Measurements from ENCODE around the gene NPEPL1.
A peak's percentile ranks its signal among the peaks of the same experiment; 100 is the strongest.

The NPEPL1 gene

GRCh38 chr20:58657986-58658385 is 34.6 kb upstream of the NPEPL1 start:
- DNase-seq: no peak

DNA sequence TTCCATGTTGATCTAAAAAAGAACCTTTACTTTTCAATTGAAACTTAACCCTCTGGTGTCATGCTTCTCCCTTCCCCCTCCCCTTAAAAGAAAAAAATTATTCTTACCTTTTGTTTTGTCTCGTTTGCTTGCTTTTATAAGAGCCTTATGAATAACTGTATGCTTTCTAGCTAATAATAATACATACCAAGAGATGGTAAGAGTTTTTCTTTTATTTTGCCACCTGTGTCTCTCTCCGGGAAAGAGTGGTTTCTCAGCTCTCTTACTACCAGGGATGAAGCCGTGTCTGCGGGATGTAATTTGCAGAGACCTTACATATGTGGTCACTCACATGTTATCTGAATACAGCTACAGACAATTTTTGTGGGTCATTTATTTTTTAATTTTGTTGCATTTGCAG is 33.8 kb upstream of the NPEPL1 start:
- DNase-seq: no peak

- DNase-seq: no peak
Observed at GRCh38 chr20:58659841-58660240, 32.8 kb upstream of the NPEPL1 start.

DNA sequence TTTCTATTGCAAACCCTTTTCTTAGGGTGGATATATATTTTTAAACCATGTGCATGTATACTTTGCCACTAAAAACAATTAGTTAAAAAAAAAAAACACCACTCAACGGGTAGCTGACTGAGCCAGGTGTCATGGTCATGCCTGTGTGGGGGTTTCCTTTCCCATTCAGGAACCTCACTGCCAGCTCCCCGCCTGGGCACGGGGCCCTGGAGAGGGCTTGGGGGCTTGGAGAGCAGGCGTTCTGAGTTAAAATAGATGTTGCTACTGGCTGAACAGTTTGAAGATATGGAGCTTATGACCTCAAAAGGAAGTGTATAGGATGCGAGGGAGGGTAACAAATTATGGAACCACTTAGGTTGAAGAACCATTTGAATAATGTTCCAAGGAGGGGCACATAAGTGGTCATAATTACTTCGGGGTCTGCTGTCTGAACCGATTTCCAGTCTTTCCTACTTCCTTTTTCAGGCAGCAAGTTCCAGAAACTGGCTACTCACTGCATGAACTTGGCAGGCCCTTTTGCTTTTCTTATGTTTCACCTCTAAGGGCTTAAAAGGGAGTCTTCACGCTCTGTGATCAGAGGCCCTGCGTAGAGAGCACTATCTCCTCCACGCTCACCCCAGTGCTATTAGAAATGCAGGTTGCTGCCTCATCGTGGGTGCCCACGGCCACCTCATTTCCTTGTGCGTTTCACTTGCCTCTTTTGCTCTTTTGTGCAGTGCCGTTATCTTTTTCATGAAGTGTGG is 31.6 kb upstream of the NPEPL1 start:
- peak; percentile 50 for DNase-seq

- DNase-seq: no peak
Observed at GRCh38 chr20:58661598-58662473, 30.8 kb upstream of the NPEPL1 start.

GRCh38 chr20:58664331-58664730 is 28.3 kb upstream of the NPEPL1 start:
- DNase-seq: no peak

- DNase-seq: no peak
Observed at GRCh38 chr20:58664883-58665282, 27.7 kb upstream of the NPEPL1 start.

DNA sequence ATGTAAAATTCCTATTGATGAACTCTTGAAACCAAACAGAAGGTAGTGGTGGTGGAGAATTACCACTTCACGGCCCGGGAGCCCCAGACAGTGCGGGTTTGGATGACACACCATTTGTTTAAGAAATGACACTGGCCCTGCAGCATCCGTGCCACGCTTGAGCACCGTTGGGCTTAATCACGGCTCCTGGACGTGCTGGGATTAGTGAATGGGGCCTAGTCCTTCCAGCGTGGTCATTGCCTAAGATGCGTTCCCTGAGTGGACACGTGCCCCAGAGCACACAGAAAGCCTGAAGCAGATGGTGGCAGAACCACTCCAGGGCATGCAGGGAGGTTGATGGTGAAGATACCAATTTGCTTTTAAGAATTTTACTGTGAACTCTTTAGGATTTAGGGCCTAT is 27.0 kb upstream of the NPEPL1 start:
- DNase-seq: no peak

GRCh38 chr20:58666702-58667101 is 25.9 kb upstream of the NPEPL1 start:
- no peak for DNase-seq

DNA sequence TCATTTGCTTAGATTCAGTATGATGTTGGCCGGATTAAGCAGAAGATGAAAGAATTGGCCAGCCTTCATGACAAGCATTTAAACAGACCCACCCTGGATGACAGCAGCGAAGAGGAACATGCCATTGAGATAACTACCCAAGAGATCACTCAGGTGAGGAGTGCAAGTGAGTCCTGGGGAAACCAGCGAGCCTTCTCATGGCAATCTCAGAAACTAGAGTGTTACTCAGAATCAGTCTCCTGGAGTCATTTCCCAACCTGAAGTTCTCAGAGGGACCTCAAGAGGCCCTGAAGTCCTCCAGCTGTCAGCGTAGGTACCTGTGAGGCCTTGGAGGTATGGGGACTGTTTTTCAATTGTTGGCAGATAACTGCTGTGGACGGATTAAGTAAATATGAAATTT is 24.6 kb upstream of the NPEPL1 start:
- DNase-seq: no peak

- no peak for DNase-seq
Observed at GRCh38 chr20:58668901-58669286, 23.7 kb upstream of the NPEPL1 start.

DNA sequence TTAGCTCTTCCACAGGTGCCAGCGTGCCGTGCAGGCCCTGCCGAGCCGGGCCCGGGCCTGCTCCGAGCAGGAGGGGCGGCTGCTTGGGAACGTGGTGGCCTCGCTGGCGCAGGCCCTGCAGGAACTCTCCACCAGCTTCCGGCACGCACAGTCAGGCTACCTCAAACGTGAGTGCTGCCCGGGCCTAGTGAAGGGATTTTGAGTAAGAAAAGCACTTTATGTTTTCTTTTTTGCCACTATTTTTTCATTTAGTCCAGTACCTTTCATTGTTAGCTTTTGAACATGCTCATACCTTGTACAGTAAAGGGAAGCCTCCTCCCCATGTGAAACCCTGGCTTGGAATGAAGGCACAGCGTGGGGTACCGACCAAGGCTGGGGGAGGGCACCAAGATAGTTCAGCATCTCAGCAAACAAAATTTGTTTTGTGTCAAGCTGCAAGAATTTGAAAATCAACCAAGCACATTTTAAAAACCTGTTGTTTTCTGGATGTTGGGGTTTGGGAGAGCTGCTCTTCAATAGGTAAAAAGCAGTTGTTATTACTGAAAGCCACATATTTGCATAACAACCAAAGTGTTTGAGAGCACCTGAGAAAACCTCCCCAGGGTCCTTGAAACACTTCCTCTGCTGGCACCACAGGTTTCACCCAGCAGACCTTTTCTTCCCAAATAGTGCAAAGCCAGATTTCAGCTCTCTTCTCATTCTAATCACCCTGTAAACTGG is 23.2 kb upstream of the NPEPL1 start:
- no peak for DNase-seq

DNA sequence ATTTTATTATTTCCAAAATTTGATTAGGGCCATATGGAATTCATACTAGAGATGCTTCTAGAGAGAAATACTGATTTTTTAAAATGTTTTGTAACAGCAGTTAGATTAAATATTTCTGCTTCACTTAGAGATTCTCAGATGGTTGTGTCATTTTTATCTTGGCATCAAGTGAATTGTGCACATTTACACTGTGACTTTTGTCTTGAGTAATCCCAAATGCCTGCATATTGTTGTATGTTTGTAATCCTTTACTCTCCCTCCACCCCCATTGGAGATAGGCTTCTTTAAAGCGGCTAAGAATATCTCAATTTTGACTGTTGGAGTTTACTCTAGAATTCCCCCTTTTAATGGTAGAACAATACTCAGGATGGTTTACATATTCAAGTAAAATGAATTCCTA is 22.5 kb upstream of the NPEPL1 start:
- DNase-seq: no peak

DNA sequence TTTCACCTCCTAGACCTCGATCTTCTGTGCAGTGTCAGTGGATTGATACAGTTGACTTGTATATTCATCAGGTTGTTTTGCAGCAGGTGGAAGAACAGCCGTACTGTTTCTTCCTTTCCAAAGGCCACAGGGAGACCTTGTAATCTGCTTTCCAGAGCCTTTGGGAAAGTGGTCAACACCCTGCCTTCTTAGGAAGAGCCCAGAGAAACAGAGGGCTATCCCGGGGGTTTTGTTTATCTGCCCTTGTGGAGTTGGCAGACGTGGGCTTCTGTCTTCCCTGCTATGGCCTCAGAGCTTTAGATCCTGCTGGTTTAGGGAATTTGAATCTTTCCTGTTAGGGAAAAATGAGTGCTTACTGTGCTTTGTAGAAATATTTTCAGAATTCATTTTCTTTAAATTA is 21.9 kb upstream of the NPEPL1 start:
- no peak for DNase-seq

DNA sequence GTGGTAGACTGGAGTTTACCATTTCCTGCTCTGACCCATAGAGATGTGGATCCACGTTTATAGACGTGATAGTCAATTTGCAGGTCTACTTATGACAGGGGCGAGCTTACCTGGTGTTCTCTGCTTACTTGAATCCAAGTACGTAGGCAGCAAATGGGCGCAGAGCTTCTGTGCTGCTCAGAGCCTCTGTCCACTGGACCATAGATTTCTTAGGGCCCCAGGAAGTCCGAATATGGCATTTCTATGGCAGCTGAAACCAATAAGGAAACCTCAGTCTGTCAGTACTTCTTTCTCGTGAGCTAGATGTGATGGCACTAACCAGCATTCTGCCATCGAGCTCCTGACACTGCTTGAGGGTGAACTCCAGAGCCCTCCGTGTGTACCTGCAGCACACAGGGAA is 19.5 kb upstream of the NPEPL1 start:
- no peak for DNase-seq

DNA sequence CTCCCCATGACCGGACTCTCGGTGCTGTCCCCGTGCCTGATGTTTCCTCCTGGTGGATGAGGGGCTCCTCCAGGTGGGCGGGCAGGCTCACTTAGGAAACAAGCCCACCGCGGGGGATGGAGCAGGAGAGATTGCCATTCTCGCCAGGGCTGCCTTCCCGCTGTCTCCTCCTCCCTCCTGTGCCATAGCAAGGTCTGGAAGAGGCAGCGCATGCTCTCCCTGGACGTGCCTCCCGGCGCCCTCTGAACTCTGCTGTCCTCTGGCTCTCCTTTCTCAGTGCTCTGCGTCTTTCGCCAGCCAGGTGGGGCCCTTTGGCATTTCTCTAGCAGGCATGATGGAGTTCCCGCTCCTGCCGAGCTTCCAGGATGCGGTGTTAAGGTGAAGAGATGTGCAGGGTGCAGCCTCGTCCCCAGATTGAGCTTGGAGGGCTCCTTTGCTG is 17.4 kb upstream of the NPEPL1 start:
- no peak for DNase-seq

DNA sequence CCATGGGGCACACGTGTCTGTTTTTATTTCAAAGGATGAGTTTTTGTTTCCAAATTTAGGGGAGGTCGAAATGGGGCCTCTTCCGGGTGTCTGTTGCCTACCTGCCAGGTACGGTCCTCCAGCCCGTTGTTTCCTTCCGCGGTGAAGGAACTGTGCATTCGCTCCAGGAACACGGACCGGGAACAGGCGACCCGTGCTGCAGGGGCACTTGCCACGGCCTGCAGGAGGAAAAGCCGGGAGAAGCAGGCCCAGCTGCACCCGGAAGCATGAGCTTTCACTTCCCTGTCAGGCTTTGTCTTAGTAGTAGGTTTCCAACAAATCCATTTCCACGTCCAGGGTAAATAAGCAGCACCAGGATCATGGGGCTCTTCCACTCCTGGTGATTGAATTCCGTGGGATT is 17.0 kb upstream of the NPEPL1 start:
- DNase-seq: no peak

DNA sequence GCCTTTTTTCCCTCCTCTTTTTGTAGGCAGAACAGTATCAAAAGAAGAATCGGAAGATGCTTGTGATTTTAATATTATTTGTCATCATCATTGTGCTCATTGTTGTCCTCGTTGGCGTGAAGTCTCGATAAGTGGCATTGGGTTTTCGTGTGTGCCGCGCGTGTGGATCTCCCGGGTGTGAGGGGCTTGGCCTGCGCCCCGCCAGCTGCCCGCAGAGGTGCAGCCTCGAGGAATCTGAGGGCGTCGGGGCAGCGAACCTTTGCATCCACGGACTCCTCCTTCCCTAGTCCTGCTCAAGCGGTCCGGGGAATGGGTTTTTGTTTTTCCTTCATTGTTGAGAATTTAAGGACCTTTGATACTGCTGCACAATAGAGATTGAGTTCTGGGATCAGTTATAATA is 16.4 kb upstream of the NPEPL1 start:
- DNase-seq: no peak

DNA sequence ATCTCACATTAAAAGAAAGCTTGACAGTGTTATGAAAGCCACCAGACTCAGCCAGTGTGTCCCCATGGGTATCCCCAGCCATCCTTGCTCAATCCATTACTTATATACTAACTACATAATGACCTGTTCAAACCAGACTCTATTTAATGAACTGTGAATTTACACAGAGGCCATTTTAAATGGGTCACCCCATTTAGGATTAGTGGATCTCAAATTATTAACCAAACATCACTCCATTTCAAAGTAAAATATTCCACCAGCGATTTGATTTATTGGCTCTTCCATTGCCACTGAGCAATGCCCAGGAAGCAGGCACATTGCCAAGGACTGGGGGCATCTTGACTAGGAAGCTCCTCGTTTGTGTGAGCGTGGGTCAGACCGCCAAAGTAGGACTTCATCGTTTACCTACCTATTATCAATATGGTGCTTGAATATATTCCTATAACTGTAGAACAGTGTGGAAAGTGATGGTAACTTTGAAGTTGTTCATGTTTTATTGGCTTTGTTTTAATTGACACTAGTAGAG is 15.5 kb upstream of the NPEPL1 start:
- no peak for DNase-seq

DNA sequence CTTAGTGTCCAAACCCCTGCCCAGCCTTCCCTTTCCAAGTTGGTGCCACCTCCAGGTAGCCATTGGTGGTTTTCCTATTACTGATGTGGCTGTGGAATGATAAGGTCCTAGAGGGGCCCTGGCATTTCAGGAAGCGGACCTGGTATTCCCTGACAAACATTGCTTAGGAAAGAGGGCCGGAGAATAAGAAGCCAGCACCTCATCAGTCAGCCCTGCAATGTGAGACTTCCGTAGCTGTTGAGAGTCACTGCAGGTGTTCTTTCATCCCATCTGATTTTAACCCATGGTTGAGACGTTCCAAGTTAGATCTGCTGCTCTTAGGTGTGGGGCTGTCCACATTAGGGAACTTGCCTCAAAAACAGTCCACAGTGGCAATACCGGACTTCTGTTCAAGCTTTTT is 14.8 kb upstream of the NPEPL1 start:
- DNase-seq: no peak

- DNase-seq: no peak
Observed at GRCh38 chr20:58678806-58679205, 13.8 kb upstream of the NPEPL1 start.

GRCh38 chr20:58682656-58683531 is 9.7 kb upstream of the NPEPL1 start:
- DNase-seq: no peak
